Gastrocnemius medialis (tissue), 4 donors: ENCODE measurements around the gene ABCC2.

ENCODE experiments used
- POLR2A ChIP-seq, 2 donors: fragments of 450-650 bp; IDR thresholded peaks; one replicate each; pipeline ENCODE4 v1.6.1; 2017; ENCODE audit warnings: antibody characterized with exemption in 2 of 2, mild to moderate bottlenecking in 2 of 2, moderate library complexity in 2 of 2
- TF ChIP-seq, protein P1 (sequence below), 5 experiments: fragments of 450-650 bp in 3 of 5; fragments of 200-600 bp in 2 of 5; sonication (generic) in 2 of 5; IDR thresholded peaks in 4 of 5; conservative IDR thresholded peaks in 1 of 5; 1 replicate in 4 of 5; 2 replicates in 1 of 5; pipeline ENCODE4 v1.5.1; 2016 to 2019; ENCODE audit warnings: antibody characterized with exemption in 5 of 5, mild to moderate bottlenecking in 3 of 5, moderate library complexity in 3 of 5

DNA sequence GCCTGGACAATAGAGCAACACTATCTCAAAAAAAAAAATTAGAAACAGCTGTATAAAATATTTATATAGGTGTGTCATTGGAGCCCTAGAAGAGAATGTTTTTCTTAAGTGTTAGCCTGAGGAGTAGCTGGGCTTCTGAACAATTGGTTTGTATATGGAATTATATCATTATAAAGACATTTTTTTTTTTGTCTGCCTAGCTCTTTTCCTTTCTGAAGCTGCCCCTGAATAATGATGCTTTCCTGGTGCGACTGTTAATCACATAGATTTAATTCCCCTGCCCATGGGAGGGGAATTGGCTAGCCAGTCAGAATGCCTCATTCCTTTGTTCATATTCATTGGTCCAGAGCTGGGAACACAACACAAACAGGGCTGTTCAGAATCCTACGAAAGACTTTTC, 13.9 kb upstream of the ABCC2 start:
- TF ChIP-seq, protein P1, sequence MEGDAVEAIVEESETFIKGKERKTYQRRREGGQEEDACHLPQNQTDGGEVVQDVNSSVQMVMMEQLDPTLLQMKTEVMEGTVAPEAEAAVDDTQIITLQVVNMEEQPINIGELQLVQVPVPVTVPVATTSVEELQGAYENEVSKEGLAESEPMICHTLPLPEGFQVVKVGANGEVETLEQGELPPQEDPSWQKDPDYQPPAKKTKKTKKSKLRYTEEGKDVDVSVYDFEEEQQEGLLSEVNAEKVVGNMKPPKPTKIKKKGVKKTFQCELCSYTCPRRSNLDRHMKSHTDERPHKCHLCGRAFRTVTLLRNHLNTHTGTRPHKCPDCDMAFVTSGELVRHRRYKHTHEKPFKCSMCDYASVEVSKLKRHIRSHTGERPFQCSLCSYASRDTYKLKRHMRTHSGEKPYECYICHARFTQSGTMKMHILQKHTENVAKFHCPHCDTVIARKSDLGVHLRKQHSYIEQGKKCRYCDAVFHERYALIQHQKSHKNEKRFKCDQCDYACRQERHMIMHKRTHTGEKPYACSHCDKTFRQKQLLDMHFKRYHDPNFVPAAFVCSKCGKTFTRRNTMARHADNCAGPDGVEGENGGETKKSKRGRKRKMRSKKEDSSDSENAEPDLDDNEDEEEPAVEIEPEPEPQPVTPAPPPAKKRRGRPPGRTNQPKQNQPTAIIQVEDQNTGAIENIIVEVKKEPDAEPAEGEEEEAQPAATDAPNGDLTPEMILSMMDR (IDR thresholded peaks at IDR 0.05 in 4 of 5, conservative IDR thresholded peaks at IDR 0.05 in 1 of 5), result no peak
- no peak for TF ChIP-seq POLR2A (IDR thresholded peaks at IDR 0.05)
